Gastroesophageal sphincter (tissue), 3 donors: Measurements from ENCODE around the gene DNAJC5G.

ENCODE experiments used
- EP300 ChIP-seq: sonication (generic); formaldehyde crosslinking; IDR thresholded peaks from one replicate; pipeline ENCODE4 v1.6.1; 2017; ENCODE audit warnings: antibody characterized with exemption, mild to moderate bottlenecking
- POLR2AphosphoS5 ChIP-seq: sonication (generic); formaldehyde crosslinking; IDR thresholded peaks from one replicate; pipeline ENCODE4 v1.6.1; 2017; ENCODE audit warnings: antibody characterized with exemption
- TF ChIP-seq, protein P1 (sequence below), 4 experiments: fragments of 200-600 bp in 2 of 4; fragments of 450-650 bp in 2 of 4; sonication (generic) in 1 of 4; IDR thresholded peaks; one replicate each; pipeline ENCODE4 v1.5.1; 2017 to 2019; ENCODE audit warnings: antibody characterized with exemption in 4 of 4, mild to moderate bottlenecking in 2 of 4, moderate library complexity in 2 of 4

DNA sequence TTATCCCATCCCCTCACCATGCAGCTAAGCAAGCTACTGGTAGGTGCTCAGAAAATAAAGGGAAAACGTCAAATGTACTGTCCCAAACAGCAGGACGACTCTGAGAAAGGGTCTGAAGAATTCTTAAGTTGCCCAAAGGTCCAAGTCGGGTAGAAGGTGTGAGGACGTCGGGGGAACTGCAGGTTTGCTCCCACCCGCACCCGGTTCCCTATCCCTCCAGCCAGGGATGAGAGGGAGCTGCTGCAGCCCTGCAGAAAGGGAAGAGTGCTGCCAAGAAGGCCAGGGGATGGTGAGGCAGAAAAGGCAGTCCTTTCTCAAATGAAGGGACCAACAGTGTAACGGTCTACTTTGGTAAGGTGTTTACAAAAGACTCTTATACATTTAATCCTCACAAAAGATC lies 39.9 kb downstream of the DNAJC5G start:
- TF ChIP-seq, protein P1, sequence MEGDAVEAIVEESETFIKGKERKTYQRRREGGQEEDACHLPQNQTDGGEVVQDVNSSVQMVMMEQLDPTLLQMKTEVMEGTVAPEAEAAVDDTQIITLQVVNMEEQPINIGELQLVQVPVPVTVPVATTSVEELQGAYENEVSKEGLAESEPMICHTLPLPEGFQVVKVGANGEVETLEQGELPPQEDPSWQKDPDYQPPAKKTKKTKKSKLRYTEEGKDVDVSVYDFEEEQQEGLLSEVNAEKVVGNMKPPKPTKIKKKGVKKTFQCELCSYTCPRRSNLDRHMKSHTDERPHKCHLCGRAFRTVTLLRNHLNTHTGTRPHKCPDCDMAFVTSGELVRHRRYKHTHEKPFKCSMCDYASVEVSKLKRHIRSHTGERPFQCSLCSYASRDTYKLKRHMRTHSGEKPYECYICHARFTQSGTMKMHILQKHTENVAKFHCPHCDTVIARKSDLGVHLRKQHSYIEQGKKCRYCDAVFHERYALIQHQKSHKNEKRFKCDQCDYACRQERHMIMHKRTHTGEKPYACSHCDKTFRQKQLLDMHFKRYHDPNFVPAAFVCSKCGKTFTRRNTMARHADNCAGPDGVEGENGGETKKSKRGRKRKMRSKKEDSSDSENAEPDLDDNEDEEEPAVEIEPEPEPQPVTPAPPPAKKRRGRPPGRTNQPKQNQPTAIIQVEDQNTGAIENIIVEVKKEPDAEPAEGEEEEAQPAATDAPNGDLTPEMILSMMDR (IDR thresholded peaks at IDR 0.05): no peak
- TF ChIP-seq EP300 (no peak), POLR2AphosphoS5 (no peak)
